H9 (cell line): Measurements from ENCODE around the gene AKT3. TPM values are rescaled to one million over a fixed set of nuclear protein-coding genes. Genes with fewer than 3 reads are reported as not detected.
A peak's percentile ranks its signal among the peaks of the same experiment; 100 is the strongest.

ENCODE experiments used
- DNase-seq: peaks from one replicate; pipeline ENCODE4 v3.0.0-alpha.2; 2017
- H2AFZ ChIP-seq: one replicate; pipeline ENCODE4 v1.6.1; 2013; ENCODE audit warnings: mild to moderate bottlenecking, low read length, control low read depth, moderate library complexity
- H2AK5ac ChIP-seq: 2 replicates; pipeline ENCODE4 v1.6.1; 2013; ENCODE audit warnings: low read length, control low read depth, mixed read lengths; ENCODE audit not compliant: insufficient read length
- H2BK120ac ChIP-seq: one replicate; pipeline ENCODE4 v1.6.1; 2013; ENCODE audit warnings: low read depth, mild to moderate bottlenecking, low read length, control low read depth, inconsistent platforms; ENCODE audit not compliant: poor library complexity, severe bottlenecking
- H2BK12ac ChIP-seq: 2 replicates; pipeline ENCODE4 v1.6.1; 2013; ENCODE audit warnings: low read length, control low read depth, mixed read lengths, low read depth; ENCODE audit not compliant: insufficient read length
- H2BK15ac ChIP-seq: 2 replicates; pipeline ENCODE4 v1.6.1; 2013; ENCODE audit warnings: low read depth, low read length, control low read depth
- H2BK20ac ChIP-seq: one replicate; pipeline ENCODE4 v1.6.1; 2013; ENCODE audit warnings: low read depth, mild to moderate bottlenecking, low read length, control low read depth, inconsistent platforms; ENCODE audit not compliant: poor library complexity, severe bottlenecking
- H2BK5ac ChIP-seq: 2 replicates; pipeline ENCODE4 v1.6.1; 2013; ENCODE audit warnings: low read length, control low read depth, mixed read lengths; ENCODE audit not compliant: insufficient read length
- H3K14ac ChIP-seq: 2 replicates; pipeline ENCODE4 v1.6.1; 2013; ENCODE audit warnings: low read length, control low read depth; ENCODE audit not compliant: insufficient read depth
- H3K18ac ChIP-seq: 2 replicates; pipeline ENCODE4 v1.6.1; 2013; ENCODE audit warnings: low read depth, mild to moderate bottlenecking, mixed read lengths, low read length, control low read depth; ENCODE audit not compliant: insufficient read length
- H3K23ac ChIP-seq: 2 replicates; pipeline ENCODE4 v1.6.1; 2013; ENCODE audit warnings: low read length, control low read depth, mixed read lengths, low read depth; ENCODE audit not compliant: insufficient read length
- H3K23me2 ChIP-seq: 2 replicates; pipeline ENCODE4 v1.6.1; 2013; ENCODE audit warnings: low read depth, mild to moderate bottlenecking, mixed read lengths, low read length, control low read depth; ENCODE audit not compliant: insufficient read length, poor library complexity, severe bottlenecking
- H3K27ac ChIP-seq: 2 replicates; pipeline ENCODE4 v1.5.1; 2013; ENCODE audit warnings: low read length, control low read depth, mixed read lengths, low read depth; ENCODE audit not compliant: insufficient read length
- H3K27me3 ChIP-seq: 2 replicates; pipeline ENCODE4 v1.6.1; 2013; ENCODE audit warnings: low read length, control low read depth, inconsistent platforms; ENCODE audit not compliant: insufficient read depth
- H3K4ac ChIP-seq: 2 replicates; pipeline ENCODE4 v1.6.1; 2013; ENCODE audit warnings: low read depth, mild to moderate bottlenecking, control low read depth, inconsistent platforms, low read length, moderate library complexity
- H3K4me1 ChIP-seq: 2 replicates; pipeline ENCODE4 v1.6.1; 2013; ENCODE audit warnings: low read length, control low read depth, inconsistent platforms; ENCODE audit not compliant: insufficient read depth
- H3K4me2 ChIP-seq: 2 replicates; pipeline ENCODE4 v1.6.1; 2013; ENCODE audit warnings: low read length, control low read depth, mixed read lengths; ENCODE audit not compliant: insufficient read length, insufficient read depth
- H3K56ac ChIP-seq: 2 replicates; pipeline ENCODE4 v1.6.1; 2013; ENCODE audit warnings: low read depth, mild to moderate bottlenecking, mixed read lengths, low read length, control low read depth; ENCODE audit not compliant: insufficient read length
- H3K79me1 ChIP-seq: 2 replicates; pipeline ENCODE4 v1.6.1; 2013; ENCODE audit warnings: low read depth, mild to moderate bottlenecking, moderate library complexity, low read length, control low read depth, inconsistent platforms; ENCODE audit not compliant: insufficient read depth, poor library complexity, severe bottlenecking
- H3K79me2 ChIP-seq: 2 replicates; pipeline ENCODE4 v1.6.1; 2013; ENCODE audit warnings: low read length, control low read depth, inconsistent platforms; ENCODE audit not compliant: insufficient read depth
- H3K9ac ChIP-seq: 2 replicates; pipeline ENCODE4 v1.6.1; 2013; ENCODE audit warnings: low read length, control low read depth, mixed read lengths; ENCODE audit not compliant: insufficient read length; ENCODE audit errors: extremely low read depth
- H3K9me3 ChIP-seq: one replicate; pipeline ENCODE4 v1.6.1; 2013; ENCODE audit warnings: low read depth, low read length, inconsistent platforms; ENCODE audit not compliant: control insufficient read depth
- H3T11ph ChIP-seq: one replicate; pipeline ENCODE4 v1.6.1; 2013; ENCODE audit warnings: mild to moderate bottlenecking, low read length, control low read depth, inconsistent platforms
- H4K20me1 ChIP-seq: one replicate; pipeline ENCODE4 v1.6.1; 2013; ENCODE audit not compliant: control insufficient read depth, insufficient read length, insufficient read depth
- H4K5ac ChIP-seq: 2 replicates; pipeline ENCODE4 v1.6.1; 2013; ENCODE audit warnings: low read depth, mild to moderate bottlenecking, mixed read lengths, low read length, control low read depth; ENCODE audit not compliant: insufficient read length
- H4K8ac ChIP-seq: replicated peaks from 2 replicates; pipeline ENCODE4 v1.6.1; 2013; ENCODE audit warnings: low read length, control low read depth, mixed read lengths, low read depth; ENCODE audit not compliant: insufficient read length
- H4K91ac ChIP-seq: 2 replicates; pipeline ENCODE4 v1.6.1; 2013; ENCODE audit warnings: low read depth, mild to moderate bottlenecking, moderate library complexity, mixed read lengths, low read length, control low read depth; ENCODE audit not compliant: insufficient read length
- H3K27ac Mint-ChIP-seq, 3 experiments: 2 replicates in 2 of 3; 3 replicates in 1 of 3; pipeline ENCODE4 v1.8.0; 2020 to 2021; ENCODE audit warnings: mixed read lengths in 3 of 3, mild to moderate bottlenecking in 1 of 3, moderate library complexity in 1 of 3
- H3K27me3 Mint-ChIP-seq: 2 replicates; pipeline ENCODE4 v1.8.0; 2021; ENCODE audit warnings: low read depth, mild to moderate bottlenecking, moderate library complexity, mixed read lengths
- H3K36me3 Mint-ChIP-seq, 3 experiments: 2 replicates in 2 of 3; 3 replicates in 1 of 3; pipeline ENCODE4 v1.8.0; 2020 to 2021; ENCODE audit warnings: low read depth in 3 of 3, mixed read lengths in 3 of 3; ENCODE audit not compliant: insufficient read depth in 1 of 3
- H3K4me1 Mint-ChIP-seq, 2 experiments: 2 replicates each; pipeline ENCODE4 v1.8.0; 2020; ENCODE audit warnings: mixed read lengths in 2 of 2
- H3K4me3 Mint-ChIP-seq, 2 experiments: 2 replicates in 1 of 2; 3 replicates in 1 of 2; pipeline ENCODE4 v1.8.0; 2020 to 2021; ENCODE audit warnings: mild to moderate bottlenecking in 2 of 2, mixed read lengths in 2 of 2, moderate library complexity in 1 of 2
- H3K9me3 Mint-ChIP-seq, 2 experiments: 2 replicates in 1 of 2; 3 replicates in 1 of 2; pipeline ENCODE4 v1.8.0; 2020; ENCODE audit warnings: mild to moderate bottlenecking in 2 of 2, mixed read lengths in 2 of 2, moderate library complexity in 1 of 2
- WGBS: extraction: QIAGEN DNeasy Blood & Tissue Kit; methylation state at CpG from one replicate; pipeline ENCODE4 v1.1.7; 2013; ENCODE audit warnings: missing lambda C conversion rate, low lambda C conversion rate, mixed read lengths; ENCODE audit not compliant: insufficient read length; ENCODE audit errors: extremely low coverage; 5-methylcytosine and 5-hydroxymethylcytosine counted together
- total RNA-seq: library from RNA; stranded (reverse); gene quantifications from 2 replicates; pipeline ENCODE4 v1.2.1, GENCODE V29; 2021
- TF ChIP-seq, protein P1 (sequence below): fragments of 200-600 bp; sonication (generic); conservative IDR thresholded peaks from 3 replicates; pipeline ENCODE4 v1.8.0; 2021; ENCODE audit warnings: antibody characterized with exemption, mild to moderate bottlenecking

Gene AKT3
- total RNA-seq, 1 experiment from 2014 or later: 27.8 TPM

DNA sequence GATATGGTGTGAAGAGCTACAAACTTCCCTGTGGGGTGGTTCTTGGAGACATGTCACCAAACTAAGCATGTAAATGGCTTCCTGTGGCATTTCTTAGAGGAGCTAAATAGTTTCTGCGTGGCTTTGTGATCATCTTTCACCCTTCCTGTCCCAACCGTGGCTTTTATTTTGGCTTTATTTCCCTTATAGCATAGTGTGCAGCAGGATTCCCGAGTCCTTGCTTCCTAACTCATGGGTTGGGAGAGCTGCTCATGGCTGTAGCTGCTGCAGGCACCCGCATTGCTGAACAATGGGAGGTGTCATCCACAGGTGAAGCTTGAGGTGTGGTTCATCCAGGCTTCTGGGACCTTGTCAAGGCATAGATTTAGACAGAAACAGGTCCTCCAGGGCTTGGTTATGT is 402.2 kb downstream of the AKT3 start:
- H3K9me3 Mint-ChIP-seq: no peaks in the 10 kb centered on the region
- no peak overlapping the region for H3K18ac ChIP-seq

More for the DNA sequence above, 402.2 kb downstream of the AKT3 start:
- no peaks in the 10 kb centered on the region for H3K27me3 ChIP-seq
- no peak overlapping the region for H2BK20ac ChIP-seq
- no peaks in the 10 kb centered on the region for H3K79me2 ChIP-seq
- no peak for DNase-seq
- TF ChIP-seq, protein P1, sequence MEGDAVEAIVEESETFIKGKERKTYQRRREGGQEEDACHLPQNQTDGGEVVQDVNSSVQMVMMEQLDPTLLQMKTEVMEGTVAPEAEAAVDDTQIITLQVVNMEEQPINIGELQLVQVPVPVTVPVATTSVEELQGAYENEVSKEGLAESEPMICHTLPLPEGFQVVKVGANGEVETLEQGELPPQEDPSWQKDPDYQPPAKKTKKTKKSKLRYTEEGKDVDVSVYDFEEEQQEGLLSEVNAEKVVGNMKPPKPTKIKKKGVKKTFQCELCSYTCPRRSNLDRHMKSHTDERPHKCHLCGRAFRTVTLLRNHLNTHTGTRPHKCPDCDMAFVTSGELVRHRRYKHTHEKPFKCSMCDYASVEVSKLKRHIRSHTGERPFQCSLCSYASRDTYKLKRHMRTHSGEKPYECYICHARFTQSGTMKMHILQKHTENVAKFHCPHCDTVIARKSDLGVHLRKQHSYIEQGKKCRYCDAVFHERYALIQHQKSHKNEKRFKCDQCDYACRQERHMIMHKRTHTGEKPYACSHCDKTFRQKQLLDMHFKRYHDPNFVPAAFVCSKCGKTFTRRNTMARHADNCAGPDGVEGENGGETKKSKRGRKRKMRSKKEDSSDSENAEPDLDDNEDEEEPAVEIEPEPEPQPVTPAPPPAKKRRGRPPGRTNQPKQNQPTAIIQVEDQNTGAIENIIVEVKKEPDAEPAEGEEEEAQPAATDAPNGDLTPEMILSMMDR: no peak
- Mint-ChIP-seq H3K4me3 (no peak overlapping the region), H3K27ac (0 out of 7 replicates have a peak overlapping the region, but pooled peaks of 1 of the 3 experiments have one; percentile 16), H3K4me1 (peaks cover 0 to 5% of the 10 kb centered on the region in 2 experiments; a peak in 1 of 4 replicates), H3K27me3 (no peaks in the 10 kb centered on the region), H3K36me3 (no peaks in the 10 kb centered on the region)
- no peaks in the 10 kb centered on the region for H3K79me1 ChIP-seq
- H2BK15ac ChIP-seq: no peak overlapping the region
- H4K20me1 ChIP-seq: no peaks in the 10 kb centered on the region
- H3K27ac ChIP-seq: no peak overlapping the region
- no peak overlapping the region for H3K56ac ChIP-seq
- H3K4me2 ChIP-seq: no peak overlapping the region
- H3K4ac ChIP-seq: no peak overlapping the region
- H3K23ac ChIP-seq: no peak overlapping the region
- no peak overlapping the region for H4K5ac ChIP-seq
- H2AFZ ChIP-seq: no peak overlapping the region
- H3T11ph ChIP-seq: no peak overlapping the region
- no peaks in the 10 kb centered on the region for H3K9me3 ChIP-seq
- no peaks in the 10 kb centered on the region for H3K4me1 ChIP-seq
- H2BK12ac ChIP-seq: no peak overlapping the region
- H3K9ac ChIP-seq: no peak overlapping the region
- H4K8ac ChIP-seq: no peak overlapping the region
- no peak overlapping the region for H2BK5ac ChIP-seq
- no peak overlapping the region for H4K91ac ChIP-seq
- no CpG with 5 or more reads among the region's 4 CpGs for WGBS
- H2AK5ac ChIP-seq: no peak overlapping the region
- H2BK120ac ChIP-seq: no peak overlapping the region
- no peak overlapping the region for H3K14ac ChIP-seq
- H3K23me2 ChIP-seq: no peaks in the 10 kb centered on the region
